HL-60/S4 treated with retinoic acid at 250 ng/mL for 4 days and 3 days (cell line): ENCODE results near the gene ZNF705A.
"Not testable (repeated sequence)": the region's sequence is repeated elsewhere in the genome, so short reads cannot be mapped to it uniquely, and the experiment has no call there.

Source experiments
- in situ Hi-C: fragments of 300-500 bp; cut with MboI; formaldehyde crosslinking; loops from 2 replicates; pipeline ENCODE4 v1.7.0; 2022; ENCODE audit warnings: low sequenced_read_pairs

Gene ZNF705A

DNA sequence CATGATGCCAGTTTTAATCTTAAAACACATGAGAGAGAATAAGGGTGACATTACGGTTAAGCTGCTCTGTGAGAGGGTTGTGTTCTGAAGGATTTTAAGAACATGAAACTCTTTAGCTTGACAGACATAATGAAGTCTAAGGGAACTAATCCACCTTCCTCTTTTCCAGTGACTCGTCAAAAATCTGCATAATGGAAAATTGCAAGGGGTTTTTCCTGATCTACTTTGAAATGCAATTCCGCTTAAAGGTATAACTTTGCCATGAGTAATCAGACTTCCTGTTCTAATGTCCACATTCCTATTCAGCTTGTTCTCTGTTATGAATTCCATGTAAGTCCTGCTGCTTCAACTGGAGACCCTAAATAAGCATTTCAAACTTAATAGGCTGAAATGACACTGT is at the start of gene ZNF705A:
Gene ZNF705A (plus strand): TSS at position 171 of the 400 bp plus-strand sequence. CDS start 15,611 bp downstream, outside the sequence.
- in situ Hi-C loops = no loop called here

GRCh38 chr12:8108808-8109398 is 47.9 kb upstream of the ZNF705A start:
- in situ Hi-C loops = loop anchor here (25.0 kb wide), 1 partner anchor 128 kb away; the partner anchor contains the start of gene FAM90A1

DNA sequence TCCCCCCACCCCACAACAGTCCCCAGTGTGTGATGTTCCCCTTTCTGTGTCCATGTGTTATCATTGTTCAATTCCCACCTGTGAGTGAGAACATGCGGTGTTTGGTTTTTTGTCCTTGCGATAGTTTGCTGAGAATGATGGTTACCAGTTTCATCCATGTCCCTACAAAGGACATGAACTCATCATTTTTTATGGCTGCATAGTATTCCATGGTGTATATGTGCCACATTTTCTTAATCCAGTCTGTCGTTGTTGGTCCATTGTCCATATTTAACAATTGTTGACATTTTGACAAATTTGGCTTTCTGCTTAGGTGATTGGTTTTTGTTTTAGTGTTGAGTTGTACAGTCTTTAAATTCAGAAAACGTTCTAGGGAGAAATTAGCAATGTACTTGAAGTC is 43.7 kb upstream of the ZNF705A start:
- in situ Hi-C loops = loop anchor here (25.0 kb wide), 1 partner anchor 124 kb away; the partner anchor contains the start of gene FAM90A1

- in situ Hi-C loops = loop anchor here (25.0 kb wide), 1 partner anchor 117 kb away; the partner anchor contains the start of gene FAM90A1
These were observed 36.6 kb upstream of the ZNF705A start for GRCh38 chr12:8120072-8120713.

DNA sequence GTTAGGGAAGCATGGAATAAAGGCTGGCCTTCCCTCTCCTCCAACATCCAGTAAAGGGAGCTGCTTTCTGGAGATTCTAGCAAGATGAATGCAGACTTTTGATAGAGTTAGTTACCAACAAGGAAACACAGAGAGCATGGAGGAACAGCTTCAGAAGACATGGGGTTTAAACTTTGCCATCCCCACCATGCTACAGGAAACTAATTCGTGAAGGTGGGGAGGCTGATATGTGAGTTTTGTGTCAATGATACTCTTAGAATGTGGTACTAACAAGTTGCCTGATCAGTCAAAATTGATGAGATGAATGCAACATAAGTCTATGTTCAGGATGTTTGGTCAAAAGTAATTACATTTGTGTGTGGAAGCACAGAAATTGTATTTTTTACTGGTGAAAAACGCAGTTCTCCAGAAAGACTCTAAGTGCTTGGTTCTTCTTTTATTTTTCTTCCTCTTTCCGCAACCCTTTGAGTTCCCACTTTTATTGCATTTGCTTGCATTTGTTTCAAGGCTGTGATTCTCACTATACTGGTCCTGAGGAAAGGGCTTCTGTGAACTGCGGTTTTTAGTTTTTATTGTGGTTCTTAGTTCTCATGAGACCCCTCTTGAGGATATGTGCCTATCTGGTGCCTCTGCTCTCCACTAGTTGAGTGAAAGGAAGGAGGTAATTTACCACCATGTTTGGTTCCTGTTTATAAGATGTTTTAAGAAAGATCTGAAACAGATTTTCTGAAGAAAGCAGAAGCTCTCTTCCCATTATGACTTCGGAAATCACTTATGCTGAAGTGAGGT is 33.5 kb upstream of the ZNF705A start, which contains the start of gene CLEC4A:
Gene CLEC4A (plus strand): TSS at position 494 of the 789 bp plus-strand sequence. CDS start 262 bp downstream, at position 756.
- in situ Hi-C loops = loop anchor here (25.0 kb wide), 1 partner anchor 114 kb away; the partner anchor contains the start of gene FAM90A1

DNA sequence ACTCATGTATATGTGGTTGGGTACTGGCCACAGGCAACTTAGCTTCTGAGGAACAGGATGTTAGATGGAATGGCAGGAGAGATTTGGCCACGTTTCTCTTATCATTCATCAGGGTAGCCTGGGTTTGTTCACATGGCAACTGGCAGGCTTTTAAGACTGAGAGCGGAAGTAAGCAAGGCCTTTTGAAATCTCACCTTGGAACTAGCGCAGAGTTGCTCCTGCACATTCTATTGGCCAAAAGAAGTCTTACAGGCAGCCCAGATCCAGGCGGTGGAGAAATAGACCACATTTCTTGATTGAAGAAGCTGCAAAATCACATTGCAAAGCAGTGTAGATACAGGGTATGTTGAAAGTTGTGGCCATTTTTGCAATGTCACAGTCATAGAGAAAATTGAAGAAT is 29.7 kb upstream of the ZNF705A start:
- in situ Hi-C loops = no loop called here

DNA sequence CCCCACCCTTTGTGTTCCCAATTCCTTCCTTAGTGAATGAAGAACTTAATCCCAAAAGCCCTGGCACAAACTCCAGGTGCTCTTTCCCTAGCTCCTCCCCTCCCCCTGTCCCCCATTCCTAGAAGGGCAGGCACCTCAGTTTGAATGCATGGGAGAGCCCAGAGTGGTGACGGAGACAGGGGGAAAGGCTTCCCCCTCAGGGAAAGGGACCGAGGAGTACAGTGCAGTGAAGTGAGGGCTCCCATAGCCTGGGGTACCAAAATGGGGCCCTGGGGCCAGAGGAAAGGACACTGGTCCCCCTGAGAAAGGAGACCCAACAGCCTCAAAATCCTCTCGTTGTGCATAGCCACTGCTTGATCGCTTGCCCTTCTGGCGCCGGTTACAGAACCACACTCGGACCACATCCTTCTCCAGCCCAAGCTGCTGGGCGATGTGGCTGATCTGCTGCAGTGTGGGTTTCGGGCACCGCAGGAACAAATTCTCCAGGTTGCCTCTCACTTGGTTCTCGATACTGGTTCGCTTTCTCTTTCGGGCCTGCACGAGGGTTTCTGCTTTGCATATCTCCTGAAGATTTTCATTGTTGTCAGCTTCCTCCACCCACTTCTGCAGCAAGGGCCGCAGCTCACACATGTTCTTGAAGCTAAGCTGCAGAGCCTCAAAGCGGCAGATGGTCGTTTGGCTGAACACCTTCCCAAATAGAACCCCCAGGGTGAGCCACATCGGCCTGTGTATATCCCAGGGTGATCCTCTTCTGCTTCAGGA is 23.0 kb upstream of the ZNF705A start:
- in situ Hi-C loops = not testable (repeated sequence)

DNA sequence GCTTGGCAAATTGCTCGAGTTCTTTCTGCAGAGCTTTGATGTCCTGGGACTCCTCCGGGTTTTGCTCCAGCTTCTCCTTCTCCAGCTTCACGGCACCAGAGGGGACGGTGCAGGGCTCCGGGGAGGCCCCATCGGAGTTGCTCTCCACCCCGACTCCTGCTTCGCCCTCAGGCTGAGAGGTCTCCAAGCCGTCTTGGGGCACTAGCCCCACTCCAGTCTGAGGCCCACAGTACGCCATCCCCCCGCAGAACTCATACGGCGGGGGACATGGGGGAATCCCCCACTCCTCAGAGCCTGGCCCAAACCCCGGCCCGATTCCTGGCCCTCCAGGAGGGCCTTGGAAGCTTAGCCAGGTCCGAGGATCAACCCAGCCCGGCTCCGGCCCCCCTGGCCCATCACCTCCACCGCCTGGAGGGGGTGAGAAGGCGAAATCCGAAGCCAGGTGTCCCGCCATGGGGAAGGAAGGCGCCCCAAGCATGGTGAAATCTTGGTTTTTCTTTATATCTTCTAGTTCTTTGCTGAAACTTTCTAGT is 22.4 kb upstream of the ZNF705A start:
- in situ Hi-C loops = not testable (repeated sequence)

DNA sequence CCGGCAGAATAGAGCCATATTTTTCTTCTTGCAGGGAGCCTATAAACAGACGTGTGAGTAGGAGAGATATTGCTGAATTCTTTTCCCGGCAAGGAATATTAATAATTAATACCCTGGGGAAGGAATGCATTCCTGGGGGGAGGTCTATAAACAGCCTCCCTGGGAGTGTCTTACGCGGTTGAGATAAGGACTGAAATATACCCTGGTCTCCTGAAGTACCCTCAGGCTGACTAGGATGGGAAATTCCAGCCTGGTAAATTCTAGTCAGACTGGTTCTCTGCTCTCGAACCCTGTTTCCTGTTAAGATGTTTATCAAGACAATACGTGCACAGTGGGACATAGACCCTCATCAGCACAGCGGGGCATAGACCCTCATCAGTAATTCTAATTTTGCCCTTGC is 15.2 kb upstream of the ZNF705A start:
- in situ Hi-C loops = not testable (repeated sequence)

GRCh38 chr12:8143261-8143660 is 13.6 kb upstream of the ZNF705A start:
- in situ Hi-C loops = no loop called here

DNA sequence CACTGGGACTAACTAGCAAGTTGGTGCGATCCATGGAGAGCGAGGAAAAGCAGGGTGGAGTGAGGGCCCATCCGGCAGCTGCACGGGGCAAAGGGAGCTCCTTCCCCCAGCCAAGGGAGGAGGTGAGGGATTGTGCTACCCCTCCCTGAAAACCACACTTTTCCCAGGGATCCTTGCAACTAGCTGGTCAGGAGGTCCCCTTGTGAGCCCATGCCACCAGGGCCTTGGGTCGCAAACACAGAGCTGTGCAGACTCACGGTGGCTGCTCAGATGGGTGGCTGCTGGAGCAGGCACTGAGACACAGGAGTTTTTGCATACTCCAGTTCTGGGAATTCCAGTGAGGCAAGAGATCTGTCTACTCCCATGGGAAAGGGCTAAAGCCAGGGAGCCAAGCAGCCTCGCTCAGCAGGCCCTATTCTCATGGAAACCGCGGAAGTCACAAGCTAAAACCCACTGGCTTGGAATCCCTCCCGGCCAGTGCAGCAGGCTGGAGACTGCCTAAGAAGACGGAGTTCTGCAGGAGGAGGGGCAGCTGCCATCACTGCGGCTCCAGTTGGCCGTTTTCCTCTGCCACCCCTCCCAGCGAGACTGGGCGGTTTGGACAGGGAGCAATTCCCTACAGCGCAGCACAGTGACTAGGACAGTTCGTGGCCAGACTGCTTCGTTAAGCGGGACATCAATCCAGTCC is 10.9 kb upstream of the ZNF705A start:
- in situ Hi-C loops = no loop called here

DNA sequence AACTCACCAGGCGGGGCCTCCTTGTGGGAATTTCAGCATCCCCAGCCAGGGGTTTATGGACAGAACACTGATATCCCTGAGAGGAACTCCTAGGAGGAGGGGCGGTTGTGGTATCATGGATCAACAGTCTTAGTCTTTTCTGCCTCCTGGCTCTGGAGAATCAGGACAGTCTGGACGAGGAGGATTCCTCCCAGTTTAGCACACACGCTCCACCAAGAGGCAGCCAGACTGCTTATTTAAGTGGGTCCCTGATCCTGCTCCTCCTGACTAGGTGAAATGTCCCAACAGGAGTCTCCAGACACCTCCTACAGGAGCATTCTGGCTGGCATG is 10.4 kb upstream of the ZNF705A start:
- in situ Hi-C loops = no loop called here

- in situ Hi-C loops = no loop called here
These were observed 2.3 kb upstream of the ZNF705A start for GRCh38 chr12:8154526-8154925.

DNA sequence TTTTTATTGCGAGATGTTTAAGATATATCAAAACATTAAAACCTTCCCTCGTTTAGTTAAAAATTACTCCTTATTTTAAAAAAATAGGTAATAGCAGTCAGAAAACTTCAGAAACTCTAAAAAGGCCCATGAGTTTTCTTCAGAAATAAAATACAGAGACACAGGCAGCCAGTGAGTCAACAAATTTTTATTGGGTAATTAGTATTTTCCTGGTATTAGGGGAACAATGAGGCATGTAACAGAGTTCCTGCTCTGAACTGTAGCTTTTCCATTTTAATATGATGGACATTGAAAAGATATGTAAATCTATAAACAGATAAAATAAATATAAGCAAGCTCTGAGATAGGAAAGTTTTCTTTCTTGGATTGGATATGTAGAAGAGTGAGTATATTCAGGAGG is 399 bp upstream of the ZNF705A start:
- in situ Hi-C loops = no loop called here

GRCh38 chr12:8157484-8158198 is 826 bp downstream of the ZNF705A start:
- in situ Hi-C loops = no loop called here

GRCh38 chr12:8172911-8173310 is 16.1 kb downstream of the ZNF705A start:
- in situ Hi-C loops = not testable (repeated sequence)

DNA sequence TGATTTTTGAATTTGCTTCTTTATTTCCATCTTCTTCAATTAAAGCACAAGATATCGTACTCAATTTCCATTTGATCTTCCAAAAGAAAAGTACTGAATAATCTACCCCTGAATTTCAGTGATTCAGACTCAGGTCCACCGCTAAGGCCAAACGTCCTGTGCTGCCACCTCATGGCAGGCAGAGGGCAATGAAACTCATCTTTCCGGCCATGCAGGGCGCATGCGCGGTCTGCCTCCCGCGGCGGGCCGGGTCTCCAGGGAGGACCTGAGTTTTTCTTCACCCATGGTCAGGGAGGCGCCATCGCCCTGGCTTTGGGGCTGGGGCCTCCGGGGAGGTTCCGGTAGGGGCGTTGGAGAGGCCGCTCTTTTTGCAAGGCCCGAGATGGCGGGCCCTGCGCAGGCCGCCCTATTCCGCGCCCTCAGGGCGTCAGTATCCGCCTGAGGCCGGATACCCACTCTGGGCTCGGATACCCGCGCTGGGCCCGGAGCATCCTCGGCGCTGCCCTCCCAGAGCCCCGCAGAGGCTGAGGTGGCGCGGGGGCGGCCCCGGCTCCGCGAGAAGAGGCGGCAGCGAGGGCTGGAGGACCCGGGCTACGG is 23.3 kb downstream of the ZNF705A start:
- in situ Hi-C loops = not testable (repeated sequence)

DNA sequence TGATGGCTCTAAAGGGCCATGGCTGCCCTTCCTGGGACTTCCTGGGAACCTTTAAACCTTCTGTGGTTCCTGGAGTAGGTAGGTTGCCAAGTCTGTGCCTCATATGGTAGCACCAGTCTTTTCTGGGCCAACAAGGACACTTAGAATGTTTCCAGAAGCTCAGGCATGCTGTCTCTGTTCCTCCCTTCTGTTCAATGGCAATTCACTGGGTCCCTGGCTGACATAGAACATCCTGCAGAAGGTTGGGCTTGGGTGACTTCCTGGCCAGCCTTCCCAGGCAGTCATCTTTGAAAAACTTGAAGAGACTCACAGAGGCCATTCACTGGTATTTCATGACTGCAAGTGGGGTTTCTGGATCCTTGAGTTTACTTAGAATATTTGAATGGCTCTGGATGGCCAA is 24.5 kb downstream of the ZNF705A start:
- in situ Hi-C loops = not testable (repeated sequence)

GRCh38 chr12:8182923-8183322 is 26.1 kb downstream of the ZNF705A start:
- in situ Hi-C loops = not testable (repeated sequence)
